Measurements from ENCODE around the gene TMEM81.

The TMEM81 gene

GRCh38 chr1:205057808-205058575, 26.3 kb downstream of the TMEM81 start:
- no peak for DNase-seq

GRCh38 chr1:205056956-205057568, 27.2 kb downstream of the TMEM81 start:
- DNase-seq = no peak

DNA sequence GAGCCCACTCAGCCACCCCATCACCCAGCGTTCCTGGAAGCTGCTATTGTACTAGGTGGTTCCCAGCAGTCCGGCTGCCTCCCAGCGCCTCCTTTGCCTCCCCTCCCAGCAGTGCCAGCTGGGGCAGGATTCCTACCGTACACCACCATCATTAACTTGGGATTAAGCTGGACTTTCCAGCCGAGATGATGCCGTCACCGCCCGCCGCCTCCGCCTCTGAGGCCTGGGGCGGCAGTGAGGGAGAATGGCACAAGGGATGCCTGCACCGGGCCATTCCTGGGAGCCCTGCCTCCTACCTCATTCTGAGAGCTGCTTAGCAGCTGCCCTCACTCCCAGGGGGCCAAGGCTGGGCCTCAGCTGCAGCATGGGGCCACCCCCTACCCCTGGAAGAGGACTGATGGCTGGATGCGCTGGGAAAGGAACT, 28.1 kb downstream of the TMEM81 start:
- DNase-seq = no peak

DNA sequence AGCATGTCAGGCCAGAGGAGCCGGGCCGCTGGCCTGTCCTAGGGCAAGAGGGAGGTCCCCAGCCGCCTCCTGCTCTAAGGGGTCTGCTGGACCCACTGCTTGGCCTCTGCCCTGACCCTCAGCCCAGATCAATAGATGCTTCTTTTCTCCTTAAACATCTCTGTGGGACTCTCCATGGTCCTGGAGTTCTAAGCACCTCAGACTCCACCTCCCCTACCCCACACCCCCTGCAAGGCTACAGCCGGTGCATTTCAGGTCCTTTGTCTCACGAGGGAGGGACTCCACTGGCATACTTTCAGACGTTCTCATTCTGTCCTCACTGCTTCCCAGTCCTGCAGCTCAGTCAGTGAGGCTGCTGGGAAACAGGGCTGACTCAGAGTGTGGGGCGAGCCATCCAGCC, 30.2 kb downstream of the TMEM81 start:
- DNase-seq = no peak

DNA sequence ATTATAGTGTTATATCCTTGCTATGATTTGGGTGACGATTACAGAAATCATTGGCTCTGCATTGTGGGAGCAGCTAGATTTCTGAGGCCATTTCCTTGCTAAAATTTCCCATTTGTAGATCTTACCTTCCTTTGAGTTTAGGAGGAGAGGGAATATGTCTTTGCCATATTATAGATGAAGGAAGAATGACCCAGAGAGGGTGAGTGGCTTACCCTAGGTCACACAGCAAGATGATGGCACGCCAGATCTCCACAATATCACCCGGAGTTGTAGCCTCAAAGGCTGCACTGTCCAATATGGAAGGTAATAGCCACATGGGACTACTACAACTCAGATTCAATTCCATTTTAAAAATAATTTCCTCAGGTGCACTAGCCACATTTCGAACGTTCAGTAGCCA, 31.0 kb downstream of the TMEM81 start:
- DNase-seq = no peak

GRCh38 chr1:205052690-205053089, 31.6 kb downstream of the TMEM81 start:
- DNase-seq = no peak

- DNase-seq = no peak
These were observed 34.8 kb downstream of the TMEM81 start for GRCh38 chr1:205049479-205049878.

GRCh38 chr1:205048382-205048781, 35.9 kb downstream of the TMEM81 start:
- DNase-seq = no peak

- no peak for DNase-seq
These were observed 36.5 kb downstream of the TMEM81 start for GRCh38 chr1:205047764-205048231.

DNA sequence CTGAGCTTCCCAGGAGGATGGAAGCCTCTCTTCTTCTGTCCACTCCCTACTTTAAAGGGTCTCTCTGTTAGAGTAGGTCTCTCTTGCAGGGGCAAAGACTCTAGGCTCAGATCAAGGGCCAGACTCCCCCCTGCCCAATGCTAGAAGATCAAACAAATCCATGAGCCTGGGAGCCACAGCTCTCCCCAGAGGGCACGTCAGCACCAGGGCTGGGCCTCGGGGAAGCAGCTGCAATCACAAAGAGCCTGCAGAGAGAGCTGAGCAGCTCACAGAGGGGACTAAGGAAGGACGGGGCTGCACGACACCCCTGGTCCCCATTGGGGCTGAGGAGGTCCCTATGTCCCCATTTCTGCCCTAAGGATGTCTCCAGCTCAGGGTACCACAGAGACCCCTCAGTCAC, 37.4 kb downstream of the TMEM81 start:
- DNase-seq = no peak

DNA sequence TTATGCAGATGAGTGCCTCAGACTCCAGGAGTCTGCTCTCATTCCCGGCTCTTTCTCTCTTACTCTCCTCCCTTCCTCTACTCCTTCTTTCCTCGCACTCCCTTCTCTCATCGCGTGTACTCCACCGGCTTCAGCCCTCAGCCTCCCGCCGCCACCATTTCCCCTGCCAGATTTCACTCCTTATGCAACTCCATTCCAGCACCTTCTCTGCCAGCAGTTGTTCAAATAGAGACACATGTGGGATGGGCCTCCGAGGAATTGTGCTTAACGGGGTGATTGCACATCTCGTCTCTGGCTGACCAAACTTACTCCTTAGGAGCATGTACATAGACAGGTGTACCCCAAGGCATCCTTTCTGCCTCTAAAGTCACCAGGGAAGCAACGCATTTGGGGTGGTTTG, 39.1 kb downstream of the TMEM81 start:
- DNase-seq = no peak

DNA sequence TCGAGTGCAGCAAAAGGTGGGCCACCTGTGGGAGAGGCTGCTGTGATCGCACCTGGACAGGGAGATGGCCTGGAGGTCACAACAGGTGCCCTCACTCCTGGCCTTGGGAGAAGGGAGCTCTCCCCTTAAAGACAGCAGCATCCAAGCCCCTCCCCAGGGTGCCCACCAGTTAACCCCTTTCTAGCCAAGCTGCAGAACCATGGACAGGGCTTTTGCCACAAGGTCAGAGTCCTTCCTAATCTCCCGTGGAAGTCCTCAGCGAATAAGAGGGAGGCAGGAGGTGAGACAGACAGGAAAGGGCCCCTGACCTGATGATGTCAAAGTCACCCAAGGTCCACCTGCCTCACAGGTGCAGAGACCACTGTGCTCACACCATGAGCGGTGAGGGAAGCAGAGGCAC, 39.5 kb downstream of the TMEM81 start:
- DNase-seq = no peak

DNA sequence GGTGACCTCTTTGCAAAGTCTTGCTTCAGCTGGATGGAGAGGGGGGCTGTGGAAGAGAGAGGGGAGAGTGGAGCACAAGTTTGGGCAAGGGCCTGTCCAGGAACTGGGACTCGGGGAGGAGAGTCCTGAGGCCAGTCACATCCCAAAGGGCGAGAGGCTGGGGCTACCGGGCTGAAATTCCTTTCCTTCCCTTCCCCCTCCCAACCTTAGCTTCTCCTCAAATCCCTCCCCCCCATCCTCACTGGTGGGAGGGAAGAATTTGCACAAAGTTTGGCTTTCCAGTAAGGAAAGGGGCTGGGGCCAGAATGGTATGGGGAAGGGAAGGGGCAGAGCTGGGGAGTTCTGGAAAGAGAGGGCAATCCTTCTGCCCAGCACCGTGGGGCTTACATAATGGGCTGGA, 40.4 kb downstream of the TMEM81 start:
- no peak for DNase-seq

DNA sequence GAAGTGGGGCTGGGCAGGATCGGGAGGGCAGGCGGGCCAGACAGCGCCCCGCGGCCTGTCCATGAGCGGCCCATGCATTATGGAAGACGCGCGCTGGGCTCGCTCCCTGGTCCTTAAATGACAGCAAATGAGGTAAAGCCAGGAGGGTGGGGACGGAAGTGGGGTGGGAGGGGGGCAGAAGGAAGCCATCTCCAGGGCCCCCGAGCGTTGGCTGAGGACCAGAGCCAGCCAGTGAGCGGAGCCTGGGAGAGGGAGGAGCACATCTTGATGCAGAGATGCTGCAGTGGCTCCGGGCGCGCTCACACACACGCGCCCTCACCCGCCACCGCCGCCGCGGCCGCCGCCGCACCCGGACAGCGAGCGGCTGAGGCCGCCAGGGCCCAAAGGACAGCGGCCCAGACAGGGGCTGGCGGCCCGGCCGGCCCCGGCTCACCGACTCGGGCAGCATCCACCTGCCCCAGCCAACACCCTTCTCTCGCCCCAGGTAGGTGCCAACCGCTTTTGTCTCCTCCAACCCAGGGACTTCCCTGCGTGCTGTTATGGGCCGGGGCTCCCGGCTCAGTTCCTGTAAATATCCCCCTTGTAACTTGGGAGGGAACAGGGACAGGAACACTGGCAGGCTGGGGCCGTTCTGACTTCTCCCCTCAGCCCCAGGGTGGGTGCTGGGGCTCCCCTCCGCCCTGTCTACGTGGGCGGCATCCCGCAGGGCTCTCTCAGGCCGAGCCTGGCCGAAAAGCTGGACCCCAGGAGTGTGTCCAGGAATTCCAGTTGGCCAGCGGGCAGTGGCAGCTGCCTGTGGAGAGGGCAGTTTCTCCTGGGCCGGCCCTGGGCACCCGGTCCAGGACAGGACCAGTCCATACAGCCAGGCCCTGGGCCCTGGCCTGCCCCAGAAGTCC, 41.1 kb downstream of the TMEM81 start, which contains the start of gene CNTN2:
Gene CNTN2 (plus strand): TSS at position 302 of the 896 bp plus-strand sequence. CDS start 9,974 bp downstream, outside the sequence.
- no peak for DNase-seq

- DNase-seq = no peak
These were observed 42.0 kb downstream of the TMEM81 start for GRCh38 chr1:205041998-205042910.

DNA sequence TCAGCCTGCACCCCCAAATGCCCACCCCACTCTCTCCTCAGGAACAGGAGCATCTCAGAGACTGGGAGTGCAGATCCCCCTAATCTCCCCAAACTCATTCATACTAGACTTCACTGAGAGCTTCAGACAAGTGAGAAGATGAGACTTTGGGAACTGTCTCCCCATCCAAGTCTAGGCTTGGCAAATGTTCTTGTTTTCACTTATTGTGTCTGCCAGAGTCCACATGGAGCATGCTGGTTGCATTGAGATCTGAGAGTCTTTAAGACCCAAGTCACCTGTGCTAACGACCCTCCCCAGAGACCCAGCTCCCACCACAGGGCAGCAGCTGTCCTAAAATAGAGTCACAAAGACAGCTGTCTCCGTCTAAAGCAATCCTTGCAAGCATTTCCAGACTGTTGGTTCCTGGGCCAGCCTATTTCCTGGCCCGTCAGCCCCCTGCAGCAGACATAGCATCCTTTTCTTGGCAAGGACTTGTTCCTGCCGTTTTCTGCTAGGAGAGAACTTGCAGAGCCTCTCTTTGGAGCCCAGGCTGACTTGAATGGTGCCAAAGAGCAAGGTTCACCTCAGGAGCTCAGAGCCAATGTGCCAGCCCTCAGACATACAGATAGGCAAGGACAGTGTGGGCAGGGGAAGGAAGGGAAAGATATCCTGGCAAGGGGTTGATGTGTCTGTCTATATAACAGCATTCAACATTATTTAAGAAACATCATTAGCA, 43.1 kb downstream of the TMEM81 start:
- no peak for DNase-seq

GRCh38 chr1:205038132-205038786, 46.0 kb downstream of the TMEM81 start:
- no peak for DNase-seq

DNA sequence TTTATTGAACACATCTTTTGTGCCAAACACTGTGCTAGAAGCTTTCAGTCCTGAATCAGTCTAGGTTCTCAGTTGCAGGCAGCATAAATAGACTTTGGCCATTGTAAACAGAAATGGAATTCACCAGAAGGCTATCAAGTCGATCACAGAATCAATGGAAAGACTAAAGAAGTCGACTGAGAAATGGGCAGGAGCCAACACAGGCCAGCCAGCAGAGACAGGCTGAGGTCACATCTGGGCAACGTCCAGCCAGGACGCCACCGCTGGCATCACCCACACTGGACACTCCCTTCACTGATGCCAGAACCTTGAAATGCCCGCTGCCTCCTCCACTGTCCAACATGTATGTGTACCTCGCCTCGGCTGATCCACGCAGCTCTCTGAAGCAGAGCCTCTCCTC, 46.7 kb downstream of the TMEM81 start:
- no peak for DNase-seq

Measured in SIG-M5 (cell line).